H1 (cell line): Measurements from ENCODE around the gene PAAF1. TPM values are rescaled to one million over a fixed set of nuclear protein-coding genes. Genes with fewer than 3 reads are reported as not detected.

Experiments used
- HDAC2 ChIP-seq, 2 experiments: fragments of 300-600 bp in 1 of 2; sonication (generic) in 1 of 2; IDR thresholded peaks; 2 replicates each; pipeline ENCODE4 v1.6.1; 2011 to 2012; ENCODE audit warnings: low read depth in 2 of 2, low read length in 2 of 2, mild to moderate bottlenecking in 2 of 2, moderate library complexity in 2 of 2, borderline replicate concordance in 1 of 2, inconsistent platforms in 1 of 2
- POLR2AphosphoS5 ChIP-seq: IDR thresholded peaks from 2 replicates; pipeline ENCODE4 v1.6.1; 2011; ENCODE audit warnings: low read depth, low read length
- polyA plus RNA-seq, 7 experiments: library from polyadenylated mRNA; depleted of rRNA in 3 of 7; stranded (reverse) in 5 of 7; unstranded in 2 of 7; fragments of >200 nt in 5 of 7; fragments of 200-250 nt in 2 of 7; gene quantifications; 1 replicate in 5 of 7; 2 replicates in 1 of 7; 4 replicates in 1 of 7; pipeline versions ENCODE4 v1.2.1 to v1.2.3, GENCODE V29; 2011 to 2013; ENCODE audit warnings: missing spikeins in 2 of 7, mixed read lengths in 2 of 7
- total RNA-seq: library from RNA; stranded (reverse); fragmentation: NEBNext Ultra II Directional; extraction: Animal tissue kit (Norgen Biotek cat#: 25700); gene quantifications from 2 replicates; pipeline ENCODE4 v1.2.1, GENCODE V29; 2021

The PAAF1 gene
- total and polyA plus RNA-seq, 2 of the 8 experiments (the other 6 are each of a cell fraction or from before 2014, with no cell fraction given): 24.4 to 28.8 TPM

GRCh38 chr11:73894725-73895335 is 18.0 kb downstream of the PAAF1 start (continued):
- TF ChIP-seq HDAC2 (IDR thresholded peaks at IDR 0.05; ENCODE audit: borderline replicate concordance in 1 of 2, low read depth in 2 of 2, low read length in 2 of 2) (no peak), POLR2AphosphoS5 (no peak)
- TF ChIP-seq, all 59 proteins: peak for 0
